IPS-18c (cell line): ENCODE data around the gene MTA1.

ENCODE experiments used
- H3K4me3 ChIP-seq: 2 replicates; pipeline ENCODE4 v1.7.0; 2013; ENCODE audit warnings: low read depth, mild to moderate bottlenecking, low read length, moderate library complexity; ENCODE audit not compliant: insufficient read depth
- H3K9me3 ChIP-seq: one replicate; pipeline ENCODE4 v1.6.1; 2013; ENCODE audit warnings: mild to moderate bottlenecking, low read length, moderate library complexity; ENCODE audit not compliant: control insufficient read depth, insufficient read depth

MTA1 gene

DNA sequence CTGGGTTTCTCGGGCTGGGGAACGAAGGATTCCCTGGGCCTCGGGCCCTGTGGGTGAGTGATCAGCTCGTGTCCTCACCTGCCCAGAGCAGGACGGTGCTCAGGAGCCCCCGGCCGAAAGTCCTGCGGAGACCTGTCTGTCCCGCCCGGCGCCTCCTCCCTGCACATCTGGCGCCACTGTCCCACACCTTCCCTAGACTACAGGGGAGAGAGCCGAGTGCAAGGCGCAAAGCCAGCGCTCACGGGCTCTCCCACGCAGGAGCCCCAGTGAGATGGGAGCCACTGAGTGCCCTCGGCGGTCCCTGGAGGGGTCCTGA is 34.3 kb upstream of the MTA1 start:
- H3K9me3 ChIP-seq, result peaks cover 2% of the 10 kb centered on the region
- H3K4me3 ChIP-seq, result no peak overlapping the region

DNA sequence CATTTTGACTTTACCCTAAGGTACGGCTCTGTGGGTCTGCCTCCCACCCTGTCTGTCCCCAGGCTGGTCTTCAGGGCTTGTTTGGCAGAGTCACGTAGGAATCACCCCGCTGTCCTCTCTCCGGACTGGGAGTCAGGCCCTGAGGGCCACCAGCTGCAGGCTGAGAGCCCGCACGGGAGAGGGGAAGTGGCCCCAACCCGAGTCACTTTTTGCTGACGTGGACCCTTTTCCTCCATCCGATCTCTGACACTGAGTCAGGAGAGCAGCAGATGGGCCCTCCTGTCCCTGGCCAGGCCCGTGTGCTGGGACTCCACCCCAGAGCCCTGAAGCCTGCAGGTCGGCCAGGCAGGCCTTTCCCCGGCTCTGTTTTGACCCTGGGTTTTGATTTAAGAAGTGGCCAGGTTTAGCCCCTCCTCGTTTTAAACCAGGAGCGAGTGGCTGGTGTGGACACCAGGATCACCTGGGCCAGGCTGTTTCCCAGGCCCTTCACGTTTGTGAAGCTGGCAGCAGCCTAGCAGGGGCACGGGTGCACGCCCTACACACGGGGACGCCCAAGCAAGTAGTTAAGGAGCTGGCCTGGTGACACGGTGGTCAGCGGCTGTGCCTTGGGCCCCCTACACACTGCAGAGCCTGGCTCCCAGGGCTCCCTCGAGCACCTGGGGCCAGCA is 33.8 kb upstream of the MTA1 start:
- peaks cover 2% of the 10 kb centered on the region for H3K9me3 ChIP-seq
- no peak overlapping the region for H3K4me3 ChIP-seq

DNA sequence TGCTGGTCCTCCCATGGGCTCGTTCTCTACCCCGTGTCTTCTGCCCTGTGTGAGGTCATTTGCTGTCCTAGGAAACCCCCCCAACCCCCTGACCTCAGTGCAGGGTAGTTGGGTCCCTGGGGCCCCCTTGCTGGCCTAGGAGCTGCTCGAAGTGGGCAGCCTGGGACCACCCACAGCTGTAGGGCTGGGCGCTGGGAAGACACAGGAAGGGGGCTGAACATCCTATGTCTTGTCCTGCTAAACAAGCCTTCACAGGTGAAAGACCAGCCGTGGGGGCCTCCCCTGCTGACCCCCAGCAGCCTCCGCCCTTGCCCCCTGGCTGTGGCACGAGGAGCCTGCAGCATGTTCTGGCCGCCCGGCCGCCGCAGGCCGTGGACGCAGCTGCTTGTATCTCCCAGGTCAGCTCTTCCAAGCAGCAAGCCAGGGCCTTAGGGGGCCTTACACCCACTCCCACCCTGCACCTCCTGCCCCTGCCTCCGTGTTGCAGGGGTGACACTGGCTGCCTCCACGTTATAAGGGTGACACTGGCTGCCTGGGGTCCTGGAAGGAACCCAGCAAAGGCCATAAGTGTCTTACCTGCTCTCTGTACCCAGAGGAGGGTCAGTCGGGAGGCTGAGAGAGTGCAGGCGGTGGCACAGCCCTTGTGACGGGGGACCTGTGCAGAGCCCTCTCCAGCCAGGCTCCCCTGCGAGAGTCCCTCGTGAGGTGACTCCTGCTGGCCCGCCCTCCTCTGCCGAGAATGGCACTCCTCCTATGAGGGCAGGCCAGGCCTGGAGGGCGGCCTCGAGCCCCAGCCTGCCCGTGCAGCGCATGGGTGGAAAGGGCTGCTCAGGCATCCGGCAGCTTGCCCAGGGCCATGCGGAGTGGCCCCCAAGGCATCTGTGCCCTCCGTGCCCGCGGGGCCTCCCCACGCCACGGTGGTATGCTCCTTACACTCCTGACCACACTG is 32.8 kb upstream of the MTA1 start:
- Histone ChIP-seq H3K4me3 (no peak overlapping the region), H3K9me3 (peaks cover 2% of the 10 kb centered on the region)

DNA sequence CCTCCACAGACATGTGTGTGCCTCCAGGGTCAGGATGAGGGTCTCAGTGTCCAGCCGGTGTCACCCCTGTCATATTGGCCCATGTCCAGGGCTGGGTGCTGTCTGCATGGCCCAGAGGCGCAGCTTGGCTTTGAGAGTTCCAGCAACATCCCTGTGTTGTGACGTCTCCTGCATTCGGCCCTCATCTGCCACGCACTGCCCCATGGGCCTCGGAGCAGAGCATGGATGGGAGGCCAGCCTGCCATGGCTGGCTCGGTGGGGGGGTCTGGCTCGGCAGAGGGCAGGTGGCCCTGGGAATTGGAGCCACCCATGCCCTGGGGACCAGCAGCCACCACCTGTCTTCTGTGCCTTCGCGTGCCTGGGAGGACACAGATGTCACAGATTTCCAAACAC is 32.1 kb upstream of the MTA1 start:
- H3K9me3 ChIP-seq, result peaks cover 2% of the 10 kb centered on the region
- H3K4me3 ChIP-seq, result no peak overlapping the region

DNA sequence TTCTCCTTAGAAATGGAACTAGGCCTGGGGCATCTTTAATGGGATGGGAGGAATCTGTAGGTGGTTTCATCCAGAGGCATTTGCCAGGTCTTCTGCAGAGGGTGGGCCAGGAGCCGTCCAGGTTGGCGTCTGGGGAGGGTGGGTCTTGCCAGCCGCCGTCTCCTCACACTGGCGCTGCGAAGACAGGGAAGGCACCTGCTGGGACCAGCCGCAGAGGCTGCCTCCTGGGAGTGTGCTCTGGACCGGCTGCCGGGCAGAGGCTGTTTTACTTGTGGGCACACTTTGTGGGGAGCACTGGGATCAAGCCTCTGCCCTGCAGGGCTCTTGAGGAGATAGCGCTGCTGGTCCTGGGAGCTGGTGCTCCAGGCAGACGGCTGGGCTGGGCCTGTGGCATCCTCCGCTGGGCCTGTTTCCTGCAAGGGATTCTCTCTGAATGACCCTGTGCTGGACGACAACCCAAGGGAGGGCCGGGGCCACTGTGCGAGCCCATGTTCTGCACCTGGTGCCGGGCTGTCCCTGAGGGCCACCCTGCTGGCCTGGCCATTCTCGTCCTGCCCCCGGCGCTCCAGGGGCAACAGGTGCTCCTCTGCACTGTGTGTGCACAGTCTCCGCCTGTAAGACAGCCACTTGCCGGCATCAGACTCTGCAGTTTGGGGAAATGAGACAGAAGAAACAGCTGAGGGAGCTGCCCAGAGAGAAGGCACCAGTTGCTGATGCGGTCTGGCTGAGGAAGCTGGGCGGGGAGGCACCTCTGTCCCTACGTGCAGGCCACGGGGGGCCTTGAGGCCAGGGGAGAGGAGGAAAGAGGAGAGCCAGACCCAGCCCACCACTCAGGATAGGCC is 31.3 kb upstream of the MTA1 start:
- H3K4me3 ChIP-seq, result no peak overlapping the region
- H3K9me3 ChIP-seq, result peaks cover 2% of the 10 kb centered on the region

DNA sequence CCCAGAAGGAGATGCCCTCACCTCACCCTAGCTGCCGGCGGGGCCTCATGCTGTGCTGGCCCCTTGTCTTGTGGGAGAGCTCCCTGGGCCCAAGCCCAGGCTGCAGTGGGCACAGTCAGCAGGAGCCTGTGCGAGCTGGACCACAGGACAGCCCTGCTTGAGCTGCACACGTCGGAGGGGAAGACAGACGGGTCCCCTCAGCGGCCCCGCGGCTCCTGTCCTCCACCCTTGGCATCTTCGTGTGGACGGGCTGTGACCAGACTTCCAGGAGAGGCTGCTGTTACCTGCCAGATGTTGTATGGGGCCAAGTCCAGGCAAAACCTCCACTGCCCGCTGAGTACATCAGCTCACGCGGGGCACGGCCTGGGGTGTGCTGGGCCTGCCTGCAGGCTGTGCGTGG is 30.7 kb upstream of the MTA1 start:
- peaks cover 2% of the 10 kb centered on the region for H3K9me3 ChIP-seq
- no peak overlapping the region for H3K4me3 ChIP-seq

DNA sequence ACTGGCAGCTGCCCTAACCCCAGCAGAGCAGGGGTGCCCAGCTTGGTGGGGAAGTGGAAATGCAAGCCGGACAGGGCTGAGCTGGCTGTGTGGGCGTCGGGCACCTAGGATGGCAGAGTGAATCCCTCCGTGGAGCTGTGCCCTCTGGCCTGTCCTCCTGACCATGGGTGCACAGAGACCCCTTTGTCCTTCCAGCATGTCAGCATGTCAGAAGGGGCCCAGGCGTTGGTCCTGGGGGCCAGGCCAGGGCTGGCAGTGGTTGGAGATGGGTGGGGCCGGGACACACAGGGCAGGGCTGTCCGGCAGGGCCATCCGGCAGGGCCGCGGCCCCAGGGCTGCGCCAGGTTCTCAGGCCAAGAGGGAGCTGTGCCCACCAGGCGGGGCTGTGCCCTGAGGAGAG is 30.1 kb upstream of the MTA1 start:
- H3K9me3 ChIP-seq, result peaks cover 2% of the 10 kb centered on the region
- no peak overlapping the region for H3K4me3 ChIP-seq

DNA sequence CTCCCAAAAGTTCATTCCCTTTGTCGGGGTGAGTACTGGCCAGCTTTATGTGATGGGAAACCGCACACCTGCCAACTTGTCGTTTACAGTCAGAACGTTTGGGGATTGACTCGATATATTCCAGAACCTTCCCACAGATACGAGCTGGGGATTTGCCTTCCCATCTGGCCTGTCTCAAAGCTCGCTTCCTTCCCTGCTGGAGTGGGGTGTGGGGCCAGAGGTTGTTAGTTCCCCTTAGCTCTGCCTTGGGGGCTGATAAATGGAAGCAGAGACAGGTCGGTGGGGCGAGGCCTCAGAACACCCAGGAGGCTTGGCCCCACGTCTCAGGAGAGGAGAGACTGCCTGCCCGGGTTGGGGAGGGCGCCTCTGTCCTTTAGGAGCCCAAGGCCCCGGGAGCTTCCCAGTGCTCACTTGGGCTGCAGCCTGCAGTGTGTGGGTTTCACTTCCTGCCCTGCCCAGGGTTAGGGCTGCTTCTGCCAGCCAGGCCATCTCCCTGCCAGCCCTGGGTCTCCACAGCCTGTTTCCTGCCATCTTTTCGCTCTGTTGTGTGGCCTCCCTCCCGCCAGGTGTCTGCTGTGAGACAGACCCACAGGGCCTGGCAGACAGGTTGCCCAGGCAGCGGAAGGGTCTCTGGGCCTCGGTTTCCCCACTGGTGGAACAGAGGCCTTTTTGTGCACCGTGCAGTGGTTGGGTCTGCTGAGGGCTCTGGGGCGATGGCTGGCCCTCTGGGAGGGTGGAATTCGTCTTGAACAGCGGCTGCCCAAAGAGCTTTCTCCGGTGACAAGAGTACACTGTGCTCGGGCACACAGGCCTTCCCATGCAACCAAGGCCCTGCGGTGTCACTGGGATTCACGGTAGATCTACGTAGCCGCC is 29.4 kb upstream of the MTA1 start:
- Histone ChIP-seq H3K9me3 (peaks cover 2% of the 10 kb centered on the region), H3K4me3 (no peak overlapping the region)

DNA sequence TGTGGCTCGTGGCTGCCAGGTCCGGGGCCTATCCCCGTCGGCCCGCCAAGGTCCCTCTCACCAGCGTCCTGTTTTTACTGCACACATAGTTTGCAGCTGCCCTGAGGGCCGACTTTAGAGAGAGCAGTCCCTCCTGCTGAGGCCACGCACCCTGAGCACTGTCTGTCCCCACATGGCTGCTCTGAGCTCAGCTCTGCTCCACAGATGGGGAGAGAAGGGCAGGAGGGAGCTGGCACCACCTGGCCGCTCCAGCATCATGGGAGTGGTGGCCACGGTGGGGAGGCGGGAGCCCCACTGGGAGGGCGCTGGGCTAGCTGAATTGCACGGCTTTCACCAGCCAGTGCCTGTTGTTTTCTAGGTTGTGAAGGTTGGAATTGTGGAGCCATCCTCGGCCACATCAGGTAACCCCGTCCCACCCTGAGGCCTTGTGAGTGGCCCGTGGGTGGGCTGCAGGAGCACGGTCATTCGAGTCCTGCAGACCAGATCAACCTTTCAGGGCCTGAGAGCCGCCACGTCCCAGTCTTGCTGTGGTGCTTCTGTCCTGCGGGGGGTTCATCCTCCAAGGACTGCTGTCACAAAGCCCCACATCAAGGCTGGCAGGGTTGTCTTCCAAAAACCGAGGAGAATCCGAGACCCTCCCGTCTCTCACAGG is 28.7 kb upstream of the MTA1 start:
- H3K9me3 ChIP-seq, result peaks cover 2% of the 10 kb centered on the region
- no peak overlapping the region for H3K4me3 ChIP-seq

DNA sequence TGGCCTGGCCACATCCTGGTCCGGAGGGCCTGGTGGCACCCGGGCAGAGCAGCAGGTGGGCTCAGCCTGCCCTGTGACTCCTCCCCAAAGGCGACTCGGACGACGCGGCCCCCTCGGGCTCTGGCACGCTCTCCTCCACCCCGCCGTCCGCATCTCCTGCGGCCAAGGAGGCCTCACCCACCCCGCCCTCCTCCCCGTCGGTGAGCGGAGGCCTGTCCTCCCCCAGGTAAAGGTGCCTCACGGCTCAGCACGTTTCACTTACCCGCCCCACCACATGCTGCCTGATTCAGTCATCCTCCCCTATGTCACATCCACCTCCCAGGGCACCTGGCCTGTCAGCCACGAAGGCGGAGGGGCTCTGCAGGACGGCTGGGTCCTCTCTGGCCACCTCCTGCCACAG is 28.1 kb upstream of the MTA1 start:
- Histone ChIP-seq H3K9me3 (peaks cover 2% of the 10 kb centered on the region), H3K4me3 (no peak overlapping the region)

DNA sequence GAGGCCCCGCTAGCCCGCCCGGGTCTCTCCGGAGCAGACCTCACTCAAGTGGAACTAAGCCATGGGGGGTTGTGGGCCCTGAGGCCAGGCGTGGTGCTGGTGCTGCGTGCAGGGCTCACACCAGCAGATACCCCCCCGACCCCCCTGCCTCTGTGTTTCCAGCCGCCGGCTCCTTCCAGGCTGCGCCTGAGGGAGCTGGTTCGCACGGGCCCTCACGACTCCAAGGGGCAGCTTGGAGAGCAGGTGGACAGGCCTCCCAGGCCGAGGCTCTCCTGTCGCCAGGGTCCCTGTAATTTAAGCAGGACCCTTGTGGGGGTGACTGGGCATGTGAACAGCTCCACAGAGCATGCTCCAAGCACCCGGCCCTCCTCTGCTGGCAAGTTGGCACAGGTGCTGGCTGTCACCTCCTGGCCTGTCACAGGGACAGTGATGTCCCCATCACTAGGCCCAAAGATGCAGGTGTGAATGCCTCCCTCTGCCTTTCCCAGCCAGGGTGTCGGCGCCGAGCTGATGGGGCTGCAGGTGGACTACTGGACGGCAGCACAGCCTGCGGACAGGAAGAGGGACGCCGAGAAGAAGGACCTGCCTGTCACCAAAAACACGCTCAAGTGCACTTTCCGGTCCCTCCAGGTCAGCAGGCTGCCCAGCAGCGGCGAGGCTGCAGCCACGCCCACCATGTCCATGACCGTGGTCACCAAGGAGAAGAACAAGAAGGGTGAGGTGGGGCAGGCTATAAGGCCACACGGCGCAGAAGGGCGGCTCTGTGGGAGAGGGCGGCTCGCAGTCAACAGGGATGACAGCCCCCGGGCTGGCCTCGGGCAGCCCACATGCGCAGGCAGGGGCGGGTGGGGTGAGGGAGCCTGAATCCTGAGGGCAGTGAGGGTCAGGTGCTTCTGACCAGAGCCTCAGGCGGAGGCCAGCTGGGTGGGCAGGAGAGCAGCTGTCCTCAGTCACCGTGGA is 27.2 kb upstream of the MTA1 start:
- no peak overlapping the region for H3K4me3 ChIP-seq
- peaks cover 2% of the 10 kb centered on the region for H3K9me3 ChIP-seq

DNA sequence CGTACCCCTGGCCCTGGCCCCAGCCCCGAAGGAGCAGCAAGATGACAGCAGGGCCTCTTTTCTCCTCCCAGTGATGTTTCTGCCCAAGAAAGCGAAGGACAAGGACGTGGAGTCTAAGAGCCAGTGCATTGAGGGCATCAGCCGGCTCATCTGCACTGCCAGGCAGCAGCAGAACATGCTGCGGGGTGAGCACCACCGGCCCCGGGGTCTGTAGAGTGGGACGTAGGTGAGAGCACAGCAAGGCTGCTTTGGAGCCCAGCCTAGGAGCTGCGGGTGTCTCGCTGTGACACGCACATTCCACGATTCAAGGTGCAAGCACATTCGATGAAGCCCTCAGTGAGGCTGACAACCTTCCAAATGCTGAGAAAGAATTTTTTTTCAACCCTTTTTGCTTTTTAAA is 26.5 kb upstream of the MTA1 start:
- H3K4me3 ChIP-seq, result no peak overlapping the region
- peaks cover 1% of the 10 kb centered on the region for H3K9me3 ChIP-seq

DNA sequence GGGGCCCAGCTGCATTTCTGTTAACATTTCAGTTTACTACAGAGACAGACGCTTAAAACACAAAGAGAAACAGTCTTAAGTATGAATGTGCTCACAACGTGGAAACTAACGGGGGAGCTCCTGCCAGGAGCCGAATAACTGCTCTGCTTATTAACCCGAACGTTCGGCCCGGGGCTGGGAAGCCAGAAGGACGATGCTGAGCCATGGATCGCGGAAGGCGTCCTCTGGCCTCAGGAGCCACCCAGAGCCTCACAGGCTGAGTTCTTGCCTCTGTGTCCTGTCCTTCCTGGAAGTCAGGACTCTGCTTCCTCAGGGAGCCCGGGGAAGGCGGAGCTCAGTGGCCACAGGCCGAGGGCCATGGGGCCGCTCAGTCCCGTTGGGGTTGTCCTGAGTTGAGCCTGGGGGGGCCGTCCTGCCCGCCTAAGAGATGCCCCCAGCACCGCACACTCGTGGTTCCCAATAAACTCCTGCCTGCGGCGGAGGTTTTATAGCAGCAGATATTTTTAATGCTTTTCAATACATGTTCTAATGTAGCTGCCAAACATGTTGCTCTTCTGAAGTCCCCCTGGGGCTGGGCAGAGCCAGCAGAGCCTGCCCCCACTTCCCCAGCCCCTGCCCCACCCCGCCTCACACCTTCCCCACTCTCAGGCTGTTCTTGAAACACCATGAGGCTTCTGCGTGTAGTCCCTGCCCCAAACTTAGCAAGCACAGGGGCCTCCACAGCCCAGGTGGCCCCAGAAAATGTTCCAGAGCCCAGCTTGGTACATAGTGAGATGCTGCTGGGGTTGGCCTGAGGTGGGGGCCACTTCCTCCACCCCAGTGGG is 24.7 kb upstream of the MTA1 start:
- Histone ChIP-seq H3K9me3 (peaks cover 5% of the 10 kb centered on the region), H3K4me3 (no peak overlapping the region)

DNA sequence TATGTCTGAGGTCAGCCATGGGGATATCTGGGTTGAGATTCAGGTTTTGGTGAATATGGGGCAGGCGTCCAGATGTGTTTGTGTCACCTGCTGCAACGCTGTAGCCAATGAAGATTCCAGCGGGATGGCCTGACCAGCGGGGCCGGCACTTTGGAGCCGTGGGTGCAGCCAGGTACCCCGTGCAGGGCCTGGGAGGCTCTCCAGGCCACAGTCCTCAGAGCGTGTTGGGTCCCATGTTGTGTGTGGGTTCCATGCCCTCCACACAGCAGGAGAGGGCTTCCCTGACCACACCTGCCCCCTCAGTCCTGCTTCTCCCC is 24.1 kb upstream of the MTA1 start:
- peaks cover 10% of the 10 kb centered on the region for H3K9me3 ChIP-seq

DNA sequence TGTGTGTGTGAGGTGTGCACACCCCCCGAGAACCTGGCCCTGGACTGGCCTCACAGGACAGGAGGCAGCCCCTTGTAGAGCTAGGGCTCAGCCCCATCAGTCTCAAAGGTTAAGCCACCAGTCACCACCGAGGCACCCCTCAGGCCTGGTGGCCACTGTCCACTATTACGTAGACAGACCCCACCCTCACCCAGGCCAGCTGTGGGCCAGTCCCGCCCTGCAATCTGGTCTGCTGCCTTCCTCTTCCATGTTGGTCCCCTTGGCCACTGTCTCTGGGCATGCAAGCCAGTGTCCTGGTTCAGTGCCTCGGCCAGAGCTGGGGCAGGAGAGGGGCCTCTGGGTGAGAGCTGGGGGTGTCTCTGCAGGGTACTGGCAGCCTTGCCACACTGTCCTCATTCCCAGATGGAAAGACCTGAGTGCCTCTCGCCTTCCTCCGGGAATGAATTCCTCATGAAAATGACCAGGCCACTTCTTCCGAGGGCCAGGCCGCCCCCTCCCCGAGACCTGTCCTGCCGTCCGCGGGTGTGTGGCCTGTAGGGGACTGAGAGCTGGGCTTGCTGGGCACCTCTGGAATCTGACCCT is 22.2 kb upstream of the MTA1 start:
- peaks cover 18% of the 10 kb centered on the region for H3K9me3 ChIP-seq
- H3K4me3 ChIP-seq, result no peak overlapping the region

More for the DNA sequence above, 24.1 kb upstream of the MTA1 start:
- no peak overlapping the region for H3K4me3 ChIP-seq
